ENCODE measurements around the gene OTOP1.
"Not testable (repeated sequence)": the region's sequence is repeated elsewhere in the genome, so short reads cannot be mapped to it uniquely, and the experiment has no call there.

Gene OTOP1

DNA sequence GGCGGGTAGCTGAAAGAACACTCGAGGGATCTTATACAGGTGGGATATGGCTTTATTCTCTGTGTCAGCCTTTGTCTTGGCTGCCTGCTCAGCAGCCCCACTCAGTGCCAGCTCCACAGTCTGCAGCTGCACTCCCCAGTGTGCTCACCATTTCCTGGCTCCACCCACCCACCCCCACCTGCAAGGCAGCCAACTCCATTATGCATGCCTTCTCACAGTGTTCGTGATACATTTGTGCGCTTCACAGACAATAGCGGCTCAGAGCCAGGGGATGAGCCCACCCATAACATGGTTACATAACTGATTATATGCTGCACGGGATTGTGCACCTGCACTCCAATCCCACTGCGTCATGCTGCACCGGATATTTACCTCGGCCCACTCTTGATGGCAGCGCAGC is 30.1 kb upstream of the OTOP1 start:
- Histone ChIP-seq H3K27ac (no peak overlapping the region), H2AFZ (no peak overlapping the region), H3K4me2 (ENCODE audit: low read length) (no peak overlapping the region), H3K36me3 (ENCODE audit: control insufficient read depth, insufficient read depth, low read length) (no peaks in the 10 kb centered on the region), H3K4me1 (no peaks in the 10 kb centered on the region), H3K27me3 (ENCODE audit: control insufficient read depth, insufficient read depth, low read length) (no peaks in the 10 kb centered on the region), H3K79me2 (no peaks in the 10 kb centered on the region), H3K4me3 (ENCODE audit: low read depth, low read length) (no peak overlapping the region), H3K9me3 (ENCODE audit: control insufficient read depth, low read length) (no peaks in the 10 kb centered on the region), H3K9ac (no peak overlapping the region)
- TF ChIP-seq, protein P1, sequence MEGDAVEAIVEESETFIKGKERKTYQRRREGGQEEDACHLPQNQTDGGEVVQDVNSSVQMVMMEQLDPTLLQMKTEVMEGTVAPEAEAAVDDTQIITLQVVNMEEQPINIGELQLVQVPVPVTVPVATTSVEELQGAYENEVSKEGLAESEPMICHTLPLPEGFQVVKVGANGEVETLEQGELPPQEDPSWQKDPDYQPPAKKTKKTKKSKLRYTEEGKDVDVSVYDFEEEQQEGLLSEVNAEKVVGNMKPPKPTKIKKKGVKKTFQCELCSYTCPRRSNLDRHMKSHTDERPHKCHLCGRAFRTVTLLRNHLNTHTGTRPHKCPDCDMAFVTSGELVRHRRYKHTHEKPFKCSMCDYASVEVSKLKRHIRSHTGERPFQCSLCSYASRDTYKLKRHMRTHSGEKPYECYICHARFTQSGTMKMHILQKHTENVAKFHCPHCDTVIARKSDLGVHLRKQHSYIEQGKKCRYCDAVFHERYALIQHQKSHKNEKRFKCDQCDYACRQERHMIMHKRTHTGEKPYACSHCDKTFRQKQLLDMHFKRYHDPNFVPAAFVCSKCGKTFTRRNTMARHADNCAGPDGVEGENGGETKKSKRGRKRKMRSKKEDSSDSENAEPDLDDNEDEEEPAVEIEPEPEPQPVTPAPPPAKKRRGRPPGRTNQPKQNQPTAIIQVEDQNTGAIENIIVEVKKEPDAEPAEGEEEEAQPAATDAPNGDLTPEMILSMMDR (IDR thresholded peaks at IDR 0.05): no peak

GRCh38 chr4:4254666-4255065 is 27.9 kb upstream of the OTOP1 start:
- Histone ChIP-seq H3K9ac (no peak overlapping the region), H3K4me3 (ENCODE audit: low read depth, low read length) (no peak overlapping the region), H3K36me3 (ENCODE audit: control insufficient read depth, insufficient read depth, low read length) (no peaks in the 10 kb centered on the region), H3K4me1 (no peaks in the 10 kb centered on the region), H3K4me2 (ENCODE audit: low read length) (no peak overlapping the region), H3K9me3 (ENCODE audit: control insufficient read depth, low read length) (no peaks in the 10 kb centered on the region), H3K27me3 (ENCODE audit: control insufficient read depth, insufficient read depth, low read length) (no peaks in the 10 kb centered on the region), H3K79me2 (no peaks in the 10 kb centered on the region), H2AFZ (no peak overlapping the region), H3K27ac (no peak overlapping the region)
- TF ChIP-seq, protein P1 (IDR thresholded peaks at IDR 0.05): no peak

DNA sequence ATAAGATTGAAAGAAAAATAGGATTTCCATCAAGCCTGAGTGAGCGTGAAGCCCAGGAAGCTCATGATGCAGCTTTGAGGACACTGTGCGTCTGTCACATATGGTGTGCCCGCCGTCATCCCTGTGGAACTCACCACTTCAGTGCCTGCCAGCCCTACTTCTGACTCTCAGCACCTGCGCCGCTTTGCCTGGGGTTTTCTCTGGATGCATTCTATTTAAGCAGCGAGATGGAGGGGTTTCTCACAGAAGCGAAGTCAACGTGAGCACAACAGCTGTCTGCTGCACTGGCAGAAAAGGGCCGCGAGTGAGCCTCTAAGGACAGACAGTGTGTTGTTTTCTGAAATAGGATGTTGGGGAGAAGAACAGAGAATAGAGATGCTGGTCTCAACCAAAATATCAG is 27.5 kb upstream of the OTOP1 start:
- H3K9me3 ChIP-seq (ENCODE audit: control insufficient read depth, low read length): no peaks in the 10 kb centered on the region
- H3K79me2 ChIP-seq: no peaks in the 10 kb centered on the region
- no peak overlapping the region for H3K4me3 ChIP-seq (ENCODE audit: low read depth, low read length)
- TF ChIP-seq, protein P1 (IDR thresholded peaks at IDR 0.05): no peak
- H3K4me2 ChIP-seq (ENCODE audit: low read length): no peak overlapping the region
- no peak overlapping the region for H3K9ac ChIP-seq
- H3K4me1 ChIP-seq: no peaks in the 10 kb centered on the region
- no peaks in the 10 kb centered on the region for H3K36me3 ChIP-seq (ENCODE audit: control insufficient read depth, insufficient read depth, low read length)
- H3K27ac ChIP-seq: no peak overlapping the region
- no peaks in the 10 kb centered on the region for H3K27me3 ChIP-seq (ENCODE audit: control insufficient read depth, insufficient read depth, low read length)
- no peak overlapping the region for H2AFZ ChIP-seq

DNA sequence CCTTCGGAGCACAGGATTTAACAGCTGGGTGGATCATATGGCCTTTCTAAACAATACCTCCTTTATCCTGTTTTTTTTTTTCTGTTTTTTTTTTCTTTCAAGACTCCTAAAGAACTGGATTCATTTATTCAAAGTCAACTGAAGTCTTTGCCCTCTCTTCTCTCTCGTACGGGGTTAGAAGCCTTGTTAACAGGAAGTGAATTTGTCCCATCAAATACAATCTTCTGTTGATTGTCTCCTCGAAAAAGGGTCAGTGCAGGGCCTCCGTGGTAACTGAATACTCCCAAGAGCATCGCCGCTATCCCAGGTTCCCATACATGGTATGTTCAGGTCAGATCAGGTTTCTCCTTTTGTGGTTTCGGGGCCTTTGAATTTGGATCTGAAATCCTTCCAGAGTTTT is 23.1 kb upstream of the OTOP1 start:
- TF ChIP-seq, protein P1 (IDR thresholded peaks at IDR 0.05): no peak
- H3K9me3 ChIP-seq (ENCODE audit: control insufficient read depth, low read length): no peaks in the 10 kb centered on the region
- H3K27me3 ChIP-seq (ENCODE audit: control insufficient read depth, insufficient read depth, low read length): no peaks in the 10 kb centered on the region
- no peak overlapping the region for H3K4me2 ChIP-seq (ENCODE audit: low read length)
- peaks cover 3% of the 10 kb centered on the region for H3K4me1 ChIP-seq
- no peak overlapping the region for H2AFZ ChIP-seq
- no peak overlapping the region for H3K27ac ChIP-seq
- no peaks in the 10 kb centered on the region for H3K79me2 ChIP-seq
- H3K4me3 ChIP-seq (ENCODE audit: low read depth, low read length): no peak overlapping the region
- H3K36me3 ChIP-seq (ENCODE audit: control insufficient read depth, insufficient read depth, low read length): no peaks in the 10 kb centered on the region
- H3K9ac ChIP-seq: no peak overlapping the region

DNA sequence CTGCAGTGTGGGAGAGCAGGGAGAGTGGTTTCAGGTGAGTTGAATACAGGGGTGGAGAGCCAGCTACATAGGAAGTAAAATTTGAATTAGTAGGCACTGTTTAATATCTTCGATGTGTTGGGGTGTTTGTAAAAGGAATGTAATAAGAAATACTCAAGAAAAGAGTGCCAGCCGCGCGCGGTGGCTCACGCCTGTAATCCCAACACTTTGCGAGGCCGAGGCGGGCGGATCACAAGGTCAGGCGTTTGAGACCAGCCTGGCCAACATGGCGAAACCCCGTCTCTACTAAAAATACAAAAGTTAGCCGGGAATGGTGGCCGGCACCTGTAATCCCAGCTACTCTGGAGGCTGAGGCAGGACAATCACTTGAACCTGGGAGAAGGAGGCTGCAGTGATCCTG is 22.6 kb upstream of the OTOP1 start:
- H3K4me1 ChIP-seq; H3K9me3 ChIP-seq (ENCODE audit: control insufficient read depth, low read length); H3K27me3 ChIP-seq (ENCODE audit: control insufficient read depth, insufficient read depth, low read length); H3K4me3 ChIP-seq (ENCODE audit: low read depth, low read length); H3K36me3 ChIP-seq (ENCODE audit: control insufficient read depth, insufficient read depth, low read length); H3K9ac ChIP-seq; H3K79me2 ChIP-seq; H3K27ac ChIP-seq; H3K4me2 ChIP-seq (ENCODE audit: low read length): not testable (repeated sequence)
- peak overlapping the region; percentile 89 for H2AFZ ChIP-seq

Measured in parathyroid adenoma (tissue), 2 donors.